GM10266 (cell line): ENCODE measurements around the gene FOXG1.

ENCODE experiments used
- DNase-seq: peaks from one replicate; pipeline ENCODE4 v3.0.0; 2012; ENCODE audit errors: extremely low spot score
- TF ChIP-seq, protein P1 (sequence below): IDR thresholded peaks from 2 replicates; pipeline ENCODE4 v1.5.1; 2012; ENCODE audit warnings: mild to moderate bottlenecking, low read depth; ENCODE audit not compliant: control insufficient read depth, insufficient read depth; ENCODE audit errors: missing control alignments

Gene FOXG1

DNA sequence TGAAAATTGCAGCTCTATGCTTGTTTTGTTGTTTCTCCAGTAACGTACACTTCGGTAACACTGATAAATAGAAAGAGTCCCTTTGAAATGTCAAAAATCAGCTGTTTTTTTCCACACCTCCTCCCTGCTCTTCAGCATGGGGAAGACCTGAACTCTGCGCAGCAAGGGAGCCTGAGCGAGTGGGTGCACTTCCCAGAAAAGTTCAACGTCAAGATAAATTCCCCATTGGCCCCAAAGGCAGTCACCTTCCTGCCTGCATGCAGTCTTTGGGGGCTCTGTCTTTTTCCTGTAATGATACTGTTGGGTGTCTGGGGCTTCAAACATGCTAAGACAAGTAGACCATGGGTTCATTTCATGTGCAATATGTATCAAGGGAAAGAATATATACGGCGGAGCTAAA lies 8.8 kb upstream of the FOXG1 start:
- DNase-seq: no peak
- TF ChIP-seq, protein P1, sequence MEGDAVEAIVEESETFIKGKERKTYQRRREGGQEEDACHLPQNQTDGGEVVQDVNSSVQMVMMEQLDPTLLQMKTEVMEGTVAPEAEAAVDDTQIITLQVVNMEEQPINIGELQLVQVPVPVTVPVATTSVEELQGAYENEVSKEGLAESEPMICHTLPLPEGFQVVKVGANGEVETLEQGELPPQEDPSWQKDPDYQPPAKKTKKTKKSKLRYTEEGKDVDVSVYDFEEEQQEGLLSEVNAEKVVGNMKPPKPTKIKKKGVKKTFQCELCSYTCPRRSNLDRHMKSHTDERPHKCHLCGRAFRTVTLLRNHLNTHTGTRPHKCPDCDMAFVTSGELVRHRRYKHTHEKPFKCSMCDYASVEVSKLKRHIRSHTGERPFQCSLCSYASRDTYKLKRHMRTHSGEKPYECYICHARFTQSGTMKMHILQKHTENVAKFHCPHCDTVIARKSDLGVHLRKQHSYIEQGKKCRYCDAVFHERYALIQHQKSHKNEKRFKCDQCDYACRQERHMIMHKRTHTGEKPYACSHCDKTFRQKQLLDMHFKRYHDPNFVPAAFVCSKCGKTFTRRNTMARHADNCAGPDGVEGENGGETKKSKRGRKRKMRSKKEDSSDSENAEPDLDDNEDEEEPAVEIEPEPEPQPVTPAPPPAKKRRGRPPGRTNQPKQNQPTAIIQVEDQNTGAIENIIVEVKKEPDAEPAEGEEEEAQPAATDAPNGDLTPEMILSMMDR: no peak

DNA sequence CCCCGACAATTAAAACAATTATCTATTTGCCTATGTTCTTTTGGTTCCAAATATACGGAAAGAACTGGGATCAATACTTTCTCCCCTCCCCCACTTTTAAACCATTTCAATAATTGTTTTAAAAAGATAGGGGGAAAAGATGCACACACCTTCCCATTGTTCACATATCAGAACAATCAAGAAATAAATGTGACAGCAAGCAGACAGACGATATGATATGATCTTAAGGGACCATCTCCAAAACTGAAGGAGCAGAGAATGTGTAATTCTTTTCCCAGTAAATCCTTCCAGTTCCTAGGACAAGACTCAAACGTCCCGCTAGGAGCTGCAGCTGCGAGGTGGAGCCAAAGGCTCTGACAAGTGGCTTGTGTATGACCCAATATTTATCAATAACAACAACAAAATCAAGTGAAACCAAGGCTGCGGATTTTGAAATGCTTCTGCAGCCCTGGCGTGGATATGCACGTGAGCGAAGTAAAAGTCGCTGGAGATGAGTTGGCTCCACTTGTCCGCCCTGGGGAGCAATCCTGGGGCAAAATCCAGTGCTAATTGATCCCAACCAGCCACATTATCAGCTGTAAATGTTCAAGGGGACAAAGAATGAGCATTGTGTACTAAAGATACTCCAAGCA lies 8.2 kb upstream of the FOXG1 start:
- TF ChIP-seq, protein P1: no peak
- DNase-seq: peak; percentile 5

DNA sequence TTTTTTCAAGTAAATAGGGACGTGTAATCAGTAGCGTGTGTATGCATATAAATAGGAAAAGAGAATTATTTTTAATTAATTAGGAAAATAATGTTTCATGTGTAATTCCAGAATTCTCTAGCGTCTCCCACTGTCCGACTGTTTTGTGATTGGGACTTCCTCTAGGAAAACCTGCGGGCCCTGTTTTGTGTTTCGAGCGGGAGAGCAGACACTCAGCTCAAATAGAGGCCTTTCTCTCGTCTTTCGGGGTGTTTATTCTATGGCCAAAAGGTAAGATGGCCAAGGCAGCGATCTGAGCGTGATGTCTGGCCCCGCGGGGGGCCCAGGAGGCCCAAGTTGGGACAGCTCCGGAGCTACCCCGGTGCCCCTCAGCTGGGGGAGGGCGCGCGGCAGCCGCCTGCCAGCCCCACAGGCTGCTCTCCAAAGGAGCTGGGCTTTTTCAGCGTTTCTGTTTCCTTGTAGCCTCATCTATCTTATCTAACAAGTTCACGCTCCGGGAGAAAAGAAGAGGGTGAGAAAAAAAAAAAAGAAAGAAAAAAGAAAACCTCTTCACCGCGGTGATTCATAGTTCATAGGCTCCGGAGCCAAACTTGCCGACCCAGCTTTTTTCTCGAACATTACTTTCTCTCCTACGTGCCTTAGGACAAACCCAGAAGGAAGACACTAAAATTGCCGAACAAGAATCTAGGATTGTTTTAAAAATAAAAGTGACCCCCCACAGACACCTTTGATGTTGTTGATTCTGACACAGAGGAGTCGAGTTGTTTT lies 7.5 kb upstream of the FOXG1 start:
- TF ChIP-seq, protein P1: no peak
- DNase-seq: peak; percentile 12

DNA sequence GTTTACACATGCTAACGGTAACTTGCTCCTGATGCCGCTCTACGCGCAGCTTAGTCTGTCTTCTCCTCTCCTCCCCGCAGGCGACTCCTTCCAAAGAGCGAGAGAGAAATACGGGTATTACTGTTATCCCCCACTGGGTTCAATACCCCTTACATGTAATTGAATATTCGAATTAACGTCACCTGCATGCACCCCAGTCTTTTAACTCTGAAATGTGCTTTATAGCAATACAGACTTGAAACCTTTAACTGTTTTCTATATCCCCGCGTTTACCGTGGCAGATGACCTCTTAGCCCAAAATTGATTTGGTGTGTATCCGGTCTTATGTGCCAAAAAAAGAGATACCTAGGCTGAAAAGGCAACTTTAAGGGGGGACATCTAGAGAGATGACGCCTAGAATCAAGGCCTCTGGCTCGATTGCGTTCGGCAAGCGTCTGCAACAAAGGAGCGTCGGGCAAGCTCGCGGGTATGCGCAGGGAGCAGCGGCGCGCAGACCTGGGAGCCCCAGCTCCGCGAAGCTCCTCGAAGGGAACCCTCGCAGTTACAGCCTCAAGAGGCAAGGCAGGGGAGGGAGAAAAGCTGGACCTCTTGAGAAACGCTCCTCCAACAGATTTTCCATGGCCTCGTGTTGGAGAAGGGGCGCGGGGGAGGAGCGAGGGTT lies 6.8 kb upstream of the FOXG1 start:
- DNase-seq: peak; percentile 13
- TF ChIP-seq, protein P1: no peak

DNA sequence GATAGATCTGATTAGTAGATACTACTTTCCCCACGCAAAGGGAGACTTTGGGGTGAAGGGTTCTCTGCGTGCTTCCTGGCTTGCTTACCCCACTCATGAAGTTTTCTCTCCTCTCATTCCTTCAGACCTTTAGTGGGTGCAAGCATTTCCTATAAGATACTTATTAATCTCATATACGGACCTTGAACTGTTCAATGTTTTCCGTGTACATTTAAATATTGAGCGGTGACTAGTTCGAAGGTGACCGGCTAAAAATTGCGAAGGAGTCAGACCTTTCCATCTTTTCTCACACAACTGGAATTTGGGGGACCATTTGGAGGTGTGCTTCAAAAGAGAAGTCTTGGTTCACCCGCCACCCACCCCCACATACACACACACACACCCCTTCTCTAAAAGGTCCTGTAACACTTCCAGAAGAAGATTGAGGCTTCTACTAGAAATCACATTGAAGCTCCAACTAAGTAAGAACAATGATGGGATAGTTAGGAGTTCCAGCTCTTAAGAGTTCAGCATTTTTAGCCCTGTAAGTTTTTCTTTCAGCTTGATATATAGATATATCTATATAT lies 6.1 kb upstream of the FOXG1 start:
- peak; percentile 4 for DNase-seq
- TF ChIP-seq, protein P1: no peak

DNA sequence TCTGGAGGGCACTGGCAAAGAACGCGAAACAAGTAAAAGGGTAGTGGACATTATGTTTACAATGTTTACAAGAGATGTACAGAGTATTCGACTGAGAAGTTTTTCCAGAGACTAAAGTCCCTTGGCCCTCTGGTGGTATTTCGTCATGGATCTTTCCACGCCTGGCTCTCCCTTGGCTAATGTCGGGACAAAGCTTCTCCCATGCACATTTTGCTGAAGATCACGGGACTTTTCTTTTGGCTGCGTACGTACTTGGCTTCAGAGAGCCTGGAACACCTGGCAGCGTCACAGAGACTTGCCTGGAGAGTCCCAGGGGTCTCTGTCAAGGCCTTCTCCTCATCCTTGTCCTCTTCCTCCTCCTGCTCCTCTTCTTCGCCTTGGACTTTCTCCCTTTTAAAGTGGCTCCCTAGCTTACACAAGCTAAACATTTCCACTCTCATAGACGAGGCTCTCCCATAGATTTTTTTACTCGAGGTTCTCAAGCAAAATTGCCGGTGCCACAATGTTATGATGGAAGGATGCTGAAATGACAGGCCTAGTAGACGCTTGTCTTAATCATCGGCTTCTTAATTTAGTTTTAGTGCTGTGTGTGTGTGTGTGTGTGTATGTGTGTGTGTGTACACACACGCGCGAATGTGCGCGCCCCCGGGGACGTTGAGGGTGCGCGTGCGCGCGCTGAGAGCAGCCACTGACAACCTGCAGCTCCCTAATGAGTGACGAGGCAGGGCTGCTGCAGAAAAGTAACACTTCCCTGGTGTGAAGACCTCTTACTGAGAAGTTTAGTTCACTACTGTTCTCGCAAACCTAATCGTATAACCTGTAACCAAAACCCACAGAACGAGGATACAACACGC lies 4.9 kb upstream of the FOXG1 start:
- TF ChIP-seq, protein P1: no peak
- peak; percentile 4 for DNase-seq
